Activated B cell treated with CpG ODN at 0.5 μM for 24 hours (primary cell): ENCODE results near the gene STRIP2. TPM values are rescaled to one million over a fixed set of nuclear protein-coding genes. Genes with fewer than 3 reads are reported as not detected.

Source experiments
- ATAC-seq: fragments of 200-7000 bp; cut with Tn5 transposase; one replicate; pipeline ENCODE4 v1.10.0; 2021; ENCODE audit warnings: low read depth, mild to moderate bottlenecking, moderate library complexity
- CTCF ChIA-PET: fragments of 350-600 bp; sonication (Branson Sonifier 250); formaldehyde crosslinking; loops from one replicate; lab custom pipeline; 2021; ENCODE audit warnings: antibody characterized with exemption; lab: Charles Lee
- POLR2A ChIA-PET: fragments of 350-600 bp; sonication (Branson Sonifier 250); formaldehyde crosslinking; loops from one replicate; lab custom pipeline; 2021; ENCODE audit warnings: antibody characterized with exemption; lab: Charles Lee
- DNase-seq: peaks from one replicate; pipeline ENCODE4 v3.0.0; 2022
- H3K27ac Mint-ChIP-seq: one replicate; pipeline ENCODE4 v1.8.0; 2020; ENCODE audit warnings: mixed read lengths
- H3K27me3 Mint-ChIP-seq: one replicate; pipeline ENCODE4 v1.8.0; 2021; ENCODE audit warnings: mixed read lengths
- H3K36me3 Mint-ChIP-seq: one replicate; pipeline ENCODE4 v1.8.0; 2021; ENCODE audit warnings: low read depth, mixed read lengths
- H3K4me1 Mint-ChIP-seq: one replicate; pipeline ENCODE4 v1.8.0; 2021; ENCODE audit warnings: mixed read lengths
- H3K4me3 Mint-ChIP-seq: one replicate; pipeline ENCODE4 v1.8.0; 2020; ENCODE audit warnings: mild to moderate bottlenecking, mixed read lengths
- H3K9me3 Mint-ChIP-seq: one replicate; pipeline ENCODE4 v1.8.0; 2020; ENCODE audit warnings: mixed read lengths
- intact Hi-C: fragments of 100-400 bp; cut with micrococcal nuclease; formaldehyde crosslinking; loops from one replicate; pipeline ENCODE4 v1.15.1; 2024
- total RNA-seq: library from RNA; stranded (reverse); gene quantifications from 2 replicates; pipeline ENCODE4 v1.2.3, GENCODE V29; 2022
- TF ChIP-seq, protein P1 (sequence below): fragments of 200-600 bp; IDR thresholded peaks from one replicate; pipeline ENCODE4 v1.8.0; 2022; ENCODE audit warnings: antibody characterized with exemption, mild to moderate bottlenecking

STRIP2 gene
- total RNA-seq, 1 donor from 2014 or later = 0.35 TPM

DNA sequence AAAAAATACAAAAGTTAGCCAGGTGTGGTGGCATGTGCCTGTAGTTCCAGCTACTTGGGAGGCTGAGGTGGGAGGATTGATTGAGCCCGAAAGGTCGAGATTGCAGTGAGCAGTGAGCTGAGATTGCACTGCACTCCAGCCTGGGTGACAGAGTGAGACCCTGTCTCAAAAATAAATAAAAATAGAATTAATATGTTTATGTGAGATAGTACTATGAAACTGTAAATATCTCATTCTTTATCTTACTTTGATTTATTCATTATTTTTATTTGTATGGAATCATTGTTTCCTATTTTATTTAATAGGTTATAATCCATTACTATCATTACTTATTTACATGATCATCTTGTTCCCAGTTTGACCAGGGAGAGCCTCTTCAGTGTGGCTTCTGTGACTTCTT lies 41.0 kb upstream of the STRIP2 start:
- ChIA-PET POLR2A (no interaction called here), CTCF (no interaction called here)
- no peak for ATAC-seq
- TF ChIP-seq, protein P1, sequence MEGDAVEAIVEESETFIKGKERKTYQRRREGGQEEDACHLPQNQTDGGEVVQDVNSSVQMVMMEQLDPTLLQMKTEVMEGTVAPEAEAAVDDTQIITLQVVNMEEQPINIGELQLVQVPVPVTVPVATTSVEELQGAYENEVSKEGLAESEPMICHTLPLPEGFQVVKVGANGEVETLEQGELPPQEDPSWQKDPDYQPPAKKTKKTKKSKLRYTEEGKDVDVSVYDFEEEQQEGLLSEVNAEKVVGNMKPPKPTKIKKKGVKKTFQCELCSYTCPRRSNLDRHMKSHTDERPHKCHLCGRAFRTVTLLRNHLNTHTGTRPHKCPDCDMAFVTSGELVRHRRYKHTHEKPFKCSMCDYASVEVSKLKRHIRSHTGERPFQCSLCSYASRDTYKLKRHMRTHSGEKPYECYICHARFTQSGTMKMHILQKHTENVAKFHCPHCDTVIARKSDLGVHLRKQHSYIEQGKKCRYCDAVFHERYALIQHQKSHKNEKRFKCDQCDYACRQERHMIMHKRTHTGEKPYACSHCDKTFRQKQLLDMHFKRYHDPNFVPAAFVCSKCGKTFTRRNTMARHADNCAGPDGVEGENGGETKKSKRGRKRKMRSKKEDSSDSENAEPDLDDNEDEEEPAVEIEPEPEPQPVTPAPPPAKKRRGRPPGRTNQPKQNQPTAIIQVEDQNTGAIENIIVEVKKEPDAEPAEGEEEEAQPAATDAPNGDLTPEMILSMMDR = no peak
- intact Hi-C loops = no loop called here
- Mint-ChIP-seq H3K9me3 (no peaks in the 10 kb centered on the region), H3K36me3 (peaks cover 22% of the 10 kb centered on the region), H3K4me3 (no peak overlapping the region), H3K27me3 (no peaks in the 10 kb centered on the region), H3K27ac (no peak overlapping the region), H3K4me1 (no peaks in the 10 kb centered on the region)
- no peak for DNase-seq

DNA sequence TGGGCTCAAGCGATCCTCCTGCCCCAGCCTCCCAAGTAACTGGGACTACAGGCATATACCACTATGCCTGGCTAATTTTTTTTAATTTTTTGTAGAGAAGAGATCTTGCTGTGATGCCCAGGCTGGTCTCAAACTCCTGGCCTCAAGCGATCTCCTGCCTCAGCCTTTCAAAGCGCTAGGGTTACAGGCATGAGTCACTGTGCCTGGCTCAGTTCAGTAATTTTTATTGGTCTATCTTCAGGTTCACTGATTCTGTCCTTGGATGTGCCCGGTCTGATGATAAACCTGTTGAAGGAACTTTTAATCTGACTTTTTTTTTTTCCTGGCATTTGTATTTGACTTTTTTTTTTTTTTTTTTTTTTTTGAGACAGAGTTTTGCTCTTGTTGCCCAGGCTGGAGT lies 40.1 kb upstream of the STRIP2 start:
- Mint-ChIP-seq H3K36me3 (peaks cover 19% of the 10 kb centered on the region), H3K4me3 (no peak overlapping the region), H3K9me3 (no peaks in the 10 kb centered on the region), H3K27ac (no peak overlapping the region), H3K4me1 (no peaks in the 10 kb centered on the region), H3K27me3 (no peaks in the 10 kb centered on the region)
- no peak for ATAC-seq
- POLR2A ChIA-PET = no interaction called here
- CTCF ChIA-PET = no interaction called here
- intact Hi-C loops = no loop called here
- no peak for DNase-seq
- TF ChIP-seq, protein P1 = no peak

DNA sequence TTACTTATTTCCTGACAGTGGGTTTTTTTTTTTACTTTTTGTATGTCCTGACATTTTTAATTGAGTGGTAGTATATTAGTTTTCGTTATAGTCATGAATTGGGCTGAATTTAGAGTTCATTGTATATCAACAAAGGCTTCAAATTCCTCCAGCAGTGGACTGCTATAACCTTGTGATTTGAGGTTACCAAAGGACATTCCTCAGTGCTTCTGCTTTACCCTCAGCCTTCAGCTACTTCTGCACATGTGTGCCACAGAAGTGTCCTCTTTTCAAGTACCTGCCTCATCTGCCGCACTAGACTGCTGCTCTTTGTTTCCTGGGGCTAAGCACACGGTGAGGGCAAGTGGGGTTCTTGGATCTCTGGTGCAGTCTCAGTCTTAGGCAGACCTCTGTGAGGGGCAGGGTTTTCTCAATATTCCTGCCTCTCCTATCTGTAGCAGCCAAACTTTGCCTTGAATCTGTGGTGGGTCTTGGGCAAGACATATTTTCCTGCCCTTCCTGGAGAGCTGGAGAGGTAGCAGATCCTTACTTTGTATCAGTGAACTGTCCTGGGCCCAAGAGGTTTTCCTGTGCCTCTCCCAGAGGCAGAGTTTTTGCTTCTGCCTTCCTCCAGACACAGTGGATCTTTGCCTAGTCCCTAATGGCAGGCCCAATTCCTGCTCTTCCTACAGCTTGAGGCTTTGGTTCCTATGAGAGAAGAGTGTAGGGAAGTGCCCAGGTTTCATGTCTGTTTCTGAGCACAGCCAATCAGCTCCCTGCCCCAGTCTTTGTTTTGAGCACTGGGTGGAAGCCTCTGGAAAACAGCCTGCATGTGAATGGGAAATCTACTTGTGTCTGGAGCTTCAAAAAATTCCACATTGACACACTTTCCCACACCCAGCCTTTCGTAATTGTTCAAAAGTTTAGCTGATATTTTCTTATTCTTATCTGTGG lies 39.0 kb upstream of the STRIP2 start:
- TF ChIP-seq, protein P1 = no peak
- ATAC-seq (no peak), DNase-seq (no peak)
- peaks cover 18% of the 10 kb centered on the region for H3K36me3 Mint-ChIP-seq
- no peaks in the 10 kb centered on the region for H3K9me3 Mint-ChIP-seq
- no peak overlapping the region for H3K4me3 Mint-ChIP-seq
- H3K4me1 Mint-ChIP-seq = no peaks in the 10 kb centered on the region
- CTCF ChIA-PET = no interaction called here
- no peak overlapping the region for H3K27ac Mint-ChIP-seq
- POLR2A ChIA-PET = no interaction called here
- no peaks in the 10 kb centered on the region for H3K27me3 Mint-ChIP-seq
- intact Hi-C loops = no loop called here

DNA sequence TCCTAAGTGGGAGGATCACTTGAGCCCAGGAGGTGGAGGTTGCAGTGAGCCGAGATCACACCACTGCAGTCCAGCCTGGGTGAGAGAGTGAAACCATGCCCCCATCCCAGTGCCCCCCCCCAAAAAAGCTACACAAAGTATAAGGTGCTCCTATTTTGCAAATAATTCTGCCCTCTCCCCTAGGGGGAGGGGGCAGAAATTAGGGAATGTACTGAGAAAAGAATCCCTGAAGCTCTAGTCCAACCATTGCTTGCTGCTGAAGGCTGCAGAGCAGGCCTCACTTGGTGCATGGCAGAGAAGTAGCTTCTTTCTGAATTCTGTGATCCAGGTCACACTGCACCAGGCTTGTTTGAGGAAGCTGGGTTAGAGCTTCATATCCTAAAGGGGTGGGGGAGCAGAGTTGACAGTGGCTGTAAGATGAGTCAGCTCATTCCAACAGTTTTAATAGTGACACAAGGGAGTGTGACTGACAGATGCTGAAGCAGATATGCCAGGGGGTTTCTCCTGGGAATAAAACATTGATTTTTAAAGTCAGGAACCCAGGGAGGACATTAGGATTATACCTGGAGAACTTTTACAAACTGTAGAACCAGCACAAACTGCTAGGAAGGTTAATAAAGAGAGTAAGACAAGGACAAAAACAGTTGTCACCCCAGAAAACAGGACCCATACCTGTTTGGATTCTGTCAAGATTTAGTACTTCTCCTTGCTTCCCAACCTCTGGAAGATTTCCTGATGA lies 32.8 kb upstream of the STRIP2 start:
- intact Hi-C loops = no loop called here
- ChIA-PET CTCF (interaction anchor here (0.6 to 1.6 kb wide), 3 partner anchors 11 to 247 kb away, joined by 3 read pairs; no protein-coding TSS in a partner anchor), POLR2A (no interaction called here)
- ATAC-seq = no peak
- H3K9me3 Mint-ChIP-seq = no peaks in the 10 kb centered on the region
- no peaks in the 10 kb centered on the region for H3K4me1 Mint-ChIP-seq
- TF ChIP-seq, protein P1 = no peak
- DNase-seq = no peak
- H3K36me3 Mint-ChIP-seq = peaks cover 25% of the 10 kb centered on the region
- H3K4me3 Mint-ChIP-seq = no peak overlapping the region
- H3K27ac Mint-ChIP-seq = no peak overlapping the region
- no peaks in the 10 kb centered on the region for H3K27me3 Mint-ChIP-seq
